CD4-positive, alpha-beta T cell (primary cell): ENCODE data around the gene GABRB2. TPM values are rescaled to one million over a fixed set of nuclear protein-coding genes. Genes with fewer than 3 reads are reported as not detected.

Source experiments
- ATAC-seq: fragments of 200-7000 bp; cut with Tn5 transposase; one replicate; pipeline ENCODE4 v1.10.0; 2022; ENCODE audit warnings: mild to moderate bottlenecking; ENCODE audit not compliant: poor library complexity
- CTCF ChIA-PET: fragments of 350-600 bp; sonication (Branson Sonifier 250); formaldehyde crosslinking; loops from one replicate; lab custom pipeline; 2021; ENCODE audit warnings: antibody characterized with exemption, inconsistent platforms; lab: Charles Lee
- POLR2A ChIA-PET: fragments of 350-600 bp; sonication (Branson Sonifier 250); formaldehyde crosslinking; loops from one replicate; lab custom pipeline; 2021; ENCODE audit warnings: antibody characterized with exemption, inconsistent platforms; lab: Charles Lee
- DNase-seq, 14 experiments: peaks; one replicate each; pipeline ENCODE4 v3.0.0-alpha.2; 2013 to 2020; ENCODE audit warnings: mixed read lengths in 2 of 14
- H3K27ac ChIP-seq, 2 donors: one replicate each; pipeline versions ENCODE4 v1.5.1 to v1.7.0; 2013; ENCODE audit warnings: low read length in 2 of 2, low read depth in 1 of 2, mild to moderate bottlenecking in 1 of 2
- H3K27me3 ChIP-seq, 2 experiments: 1 replicate in 1 of 2; 2 replicates in 1 of 2; pipeline versions ENCODE4 v1.6.1 to v1.7.0; 2013; ENCODE audit warnings: low read length in 2 of 2, control low read depth in 1 of 2, mild to moderate bottlenecking in 1 of 2, moderate library complexity in 1 of 2; ENCODE audit not compliant: insufficient read depth in 2 of 2, control insufficient read depth in 1 of 2
- H3K36me3 ChIP-seq: one replicate; pipeline ENCODE4 v1.6.1; 2013; ENCODE audit warnings: low read length, control low read depth; ENCODE audit not compliant: insufficient read depth
- H3K4me1 ChIP-seq: one replicate; pipeline ENCODE4 v1.6.1; 2013; ENCODE audit warnings: low read length, control low read depth; ENCODE audit not compliant: insufficient read depth
- H3K4me3 ChIP-seq: one replicate; pipeline ENCODE4 v1.5.1; 2013; ENCODE audit warnings: mild to moderate bottlenecking, low read length, moderate library complexity
- H3K9me3 ChIP-seq, 2 experiments: 1 replicate in 1 of 2; 2 replicates in 1 of 2; pipeline versions ENCODE4 v1.6.1 to v1.7.0; 2013; ENCODE audit warnings: low read length in 2 of 2, mild to moderate bottlenecking in 2 of 2, control low read depth in 1 of 2, moderate library complexity in 1 of 2; ENCODE audit not compliant: control insufficient read depth in 1 of 2, insufficient read depth in 1 of 2
- H3K27ac Mint-ChIP-seq: one replicate; pipeline ENCODE4 v1.8.0; 2020; ENCODE audit warnings: mixed read lengths
- H3K27me3 Mint-ChIP-seq: one replicate; pipeline ENCODE4 v1.8.0; 2021; ENCODE audit warnings: mixed read lengths
- H3K36me3 Mint-ChIP-seq: one replicate; pipeline ENCODE4 v1.8.0; 2021; ENCODE audit warnings: low read depth, mixed read lengths
- H3K4me1 Mint-ChIP-seq: one replicate; pipeline ENCODE4 v1.8.0; 2021; ENCODE audit warnings: low read depth, mixed read lengths
- H3K4me3 Mint-ChIP-seq: one replicate; pipeline ENCODE4 v1.8.0; 2020; ENCODE audit warnings: mild to moderate bottlenecking, mixed read lengths
- H3K9me3 Mint-ChIP-seq: one replicate; pipeline ENCODE4 v1.8.0; 2020; ENCODE audit warnings: mixed read lengths
- CTCF ChIP-seq: fragments of 200-600 bp; IDR thresholded peaks from one replicate; pipeline ENCODE4 v1.8.0; 2022; ENCODE audit warnings: antibody characterized with exemption, mild to moderate bottlenecking
- intact Hi-C, 2 experiments: fragments of 100-400 bp; cut with DNase I in 1 of 2; cut with micrococcal nuclease in 1 of 2; formaldehyde crosslinking; loops; one replicate each; pipeline versions ENCODE4 v1.15.1 to v1.9.0; 2023 to 2025; cut with DNase I, micrococcal nuclease
- total RNA-seq, 174 experiments: library from RNA in 2 of 174; stranded (reverse) in 2 of 174; gene quantifications; one replicate each; pipeline ENCODE4 v1.2.3 and lab custom pipeline; 2021 to 2026

GABRB2 gene
- total RNA-seq, 2 experiments from 2014 or later: not detected

GRCh38 chr5:161358446-161358845, 188.1 kb downstream of the GABRB2 start:
- POLR2A ChIA-PET: no interaction called here
- intact Hi-C loops: no loop called here

GRCh38 chr5:161344234-161344633, 202.3 kb downstream of the GABRB2 start:
- H3K27me3 ChIP-seq: no peaks in the 10 kb centered on the region
- POLR2A ChIA-PET: no interaction called here
- intact Hi-C loops: loop anchor here in 1 of 2 experiments (5.0 kb wide), 1 partner anchor 312 kb away; no protein-coding TSS in a partner anchor
- no peaks in the 10 kb centered on the region for H3K9me3 ChIP-seq
- Mint-ChIP-seq H3K4me1 (no peaks in the 10 kb centered on the region), H3K27me3 (no peaks in the 10 kb centered on the region), H3K9me3 (peaks cover 3% of the 10 kb centered on the region), H3K4me3 (no peak overlapping the region), H3K27ac (no peak overlapping the region), H3K36me3 (no peaks in the 10 kb centered on the region)
- no peaks in the 10 kb centered on the region for H3K36me3 ChIP-seq
- no peak overlapping the region for H3K27ac ChIP-seq
- no peak for ATAC-seq
- CTCF ChIA-PET: no interaction called here
- TF ChIP-seq CTCF: no peak
- no peak for DNase-seq
- no peaks in the 10 kb centered on the region for H3K4me1 ChIP-seq
- no peak overlapping the region for H3K4me3 ChIP-seq

More at GRCh38 chr5:161358446-161358845, 188.1 kb downstream of the GABRB2 start:
- no peaks in the 10 kb centered on the region for H3K36me3 ChIP-seq
- H3K27me3 ChIP-seq: no peaks in the 10 kb centered on the region
- CTCF ChIA-PET: no interaction called here
- no peak overlapping the region for H3K27ac ChIP-seq
- TF ChIP-seq CTCF: no peak
- H3K4me3 ChIP-seq: no peak overlapping the region
- ATAC-seq (no peak), DNase-seq (no peak)
- H3K4me1 ChIP-seq: no peaks in the 10 kb centered on the region
- Mint-ChIP-seq H3K36me3 (no peaks in the 10 kb centered on the region), H3K4me3 (no peak overlapping the region), H3K27me3 (no peaks in the 10 kb centered on the region), H3K4me1 (no peaks in the 10 kb centered on the region), H3K27ac (no peak overlapping the region), H3K9me3 (peaks cover 7% of the 10 kb centered on the region)
- no peaks in the 10 kb centered on the region for H3K9me3 ChIP-seq

- Mint-ChIP-seq H3K27ac (no peak overlapping the region), H3K4me1 (no peaks in the 10 kb centered on the region)
- POLR2A ChIA-PET: no interaction called here
These were observed 203.6 kb downstream of the GABRB2 start for GRCh38 chr5:161342886-161343285.

More at GRCh38 chr5:161342886-161343285, 203.6 kb downstream of the GABRB2 start:
- ATAC-seq: no peak
- H3K9me3 ChIP-seq: no peaks in the 10 kb centered on the region
- intact Hi-C loops: loop anchor here in 1 of 2 experiments (5.0 kb wide), 1 partner anchor 311 kb away; no protein-coding TSS in a partner anchor
- H3K9me3 Mint-ChIP-seq: peaks cover 3% of the 10 kb centered on the region
- no peak overlapping the region for H3K4me3 ChIP-seq
- no peaks in the 10 kb centered on the region for H3K27me3 Mint-ChIP-seq
- no peak for TF ChIP-seq CTCF
- no peaks in the 10 kb centered on the region for H3K36me3 ChIP-seq
- H3K27ac ChIP-seq: no peak overlapping the region
- H3K4me3 Mint-ChIP-seq: no peak overlapping the region
- H3K27me3 ChIP-seq: no peaks in the 10 kb centered on the region
- CTCF ChIA-PET: no interaction called here
- no peaks in the 10 kb centered on the region for H3K4me1 ChIP-seq
- DNase-seq: no peak
- H3K36me3 Mint-ChIP-seq: no peaks in the 10 kb centered on the region
